B cell (primary cell): Measurements from ENCODE around the gene LTA4H. TPM values are rescaled to one million over a fixed set of nuclear protein-coding genes. Genes with fewer than 3 reads are reported as not detected.

Source experiments
- ATAC-seq: fragments of 200-7000 bp; cut with Tn5 transposase; one replicate; pipeline ENCODE4 v1.10.0; 2021; ENCODE audit warnings: low read depth, mild to moderate bottlenecking, moderate number of reproducible peaks, moderate library complexity
- CTCF ChIA-PET: fragments of 350-600 bp; sonication (Branson Sonifier 250); formaldehyde crosslinking; loops from one replicate; lab custom pipeline; 2021; ENCODE audit warnings: antibody characterized with exemption, inconsistent platforms; lab: Charles Lee
- POLR2A ChIA-PET: fragments of 350-600 bp; sonication (Branson Sonifier 250); formaldehyde crosslinking; loops from one replicate; lab custom pipeline; 2021; ENCODE audit warnings: antibody characterized with exemption; lab: Charles Lee
- DNase-seq: peaks from one replicate; pipeline ENCODE4 v3.0.0; 2013
- H2AFZ ChIP-seq: 2 replicates; pipeline ENCODE4 v1.6.1; 2012; ENCODE audit warnings: mild to moderate bottlenecking, low read depth, low read length; ENCODE audit not compliant: insufficient read depth, poor library complexity, severe bottlenecking
- H3K27ac ChIP-seq, 2 donors: 1 replicate in 1 of 2; 2 replicates in 1 of 2; pipeline ENCODE4 v1.5.1; 2012 to 2013; ENCODE audit warnings: low read length in 2 of 2, mild to moderate bottlenecking in 2 of 2, moderate library complexity in 1 of 2
- H3K27me3 ChIP-seq, 4 experiments: fragments of 200-600 bp in 1 of 4; sonication (generic) in 1 of 4; replicated peaks in 1 of 4; 1 replicate in 2 of 4; 2 replicates in 2 of 4; pipeline versions ENCODE4 v1.6.1 to v1.7.0; 2013 to 2016; ENCODE audit warnings: low read length in 3 of 4, mild to moderate bottlenecking in 2 of 4, mixed read lengths in 1 of 4, moderate library complexity in 1 of 4; ENCODE audit not compliant: insufficient read depth in 4 of 4, control insufficient read depth in 3 of 4; ENCODE audit errors: control extremely low read depth in 1 of 4
- H3K36me3 ChIP-seq, 2 experiments: replicated peaks in 1 of 2; 1 replicate in 1 of 2; 2 replicates in 1 of 2; pipeline versions ENCODE4 v1.6.1 to v1.7.1; 2013; ENCODE audit warnings: low read length in 1 of 2; ENCODE audit not compliant: insufficient read depth in 2 of 2, control insufficient read depth in 1 of 2; ENCODE audit errors: control extremely low read depth in 1 of 2, extremely low read depth in 1 of 2
- H3K4me1 ChIP-seq, 2 donors: fragments of 200-600 bp in 1 of 2; sonication (generic) in 1 of 2; 1 replicate in 1 of 2; 2 replicates in 1 of 2; pipeline versions ENCODE4 v1.5.1 to v1.6.1; 2013 to 2017; ENCODE audit warnings: low read length in 2 of 2; ENCODE audit not compliant: control insufficient read depth in 2 of 2, insufficient read depth in 2 of 2
- H3K4me2 ChIP-seq: replicated peaks from 2 replicates; pipeline ENCODE3; 2012; ENCODE audit warnings: mild to moderate bottlenecking, low read depth, low read length; ENCODE audit not compliant: poor library complexity, severe bottlenecking
- H3K4me3 ChIP-seq, 5 experiments: fragments of 200-600 bp in 1 of 5; sonication (generic) in 1 of 5; 1 replicate in 3 of 5; 2 replicates in 2 of 5; pipeline versions ENCODE4 v1.5.1 to v1.7.0; 2011 to 2016; ENCODE audit warnings: low read length in 4 of 5, mild to moderate bottlenecking in 4 of 5, low read depth in 2 of 5, control low read depth in 1 of 5, moderate library complexity in 1 of 5; ENCODE audit not compliant: insufficient read depth in 1 of 5; ENCODE audit errors: control extremely low read depth in 1 of 5, extremely low read depth in 1 of 5
- H3K79me2 ChIP-seq: fragments of 200-600 bp; sonication (generic); one replicate; pipeline ENCODE4 v1.6.0; 2016; ENCODE audit warnings: low read length; ENCODE audit not compliant: control insufficient read depth, insufficient read depth
- H3K9ac ChIP-seq: fragments of 200-600 bp; sonication (generic); 2 replicates; pipeline ENCODE4 v1.6.1; 2017; ENCODE audit warnings: mild to moderate bottlenecking, low read length, moderate library complexity
- H3K9me3 ChIP-seq, 3 donors: one replicate each; pipeline versions ENCODE4 v1.6.1 to v1.7.1; 2013; ENCODE audit warnings: low read length in 2 of 3; ENCODE audit not compliant: control insufficient read depth in 2 of 3, insufficient read depth in 1 of 3; ENCODE audit errors: control extremely low read depth in 1 of 3
- H4K20me1 ChIP-seq: 2 replicates; pipeline ENCODE4 v1.6.0; 2012; ENCODE audit warnings: mild to moderate bottlenecking, low read length; ENCODE audit not compliant: insufficient read depth, control insufficient read depth, poor library complexity, severe bottlenecking
- H3K27ac Mint-ChIP-seq: one replicate; pipeline ENCODE4 v1.8.0; 2021; ENCODE audit warnings: mixed read lengths
- H3K27me3 Mint-ChIP-seq: one replicate; pipeline ENCODE4 v1.8.0; 2021; ENCODE audit warnings: mixed read lengths
- H3K4me1 Mint-ChIP-seq: one replicate; pipeline ENCODE4 v1.8.0; 2021; ENCODE audit warnings: mixed read lengths
- H3K4me3 Mint-ChIP-seq: one replicate; pipeline ENCODE4 v1.8.0; 2021; ENCODE audit warnings: mixed read lengths
- H3K9me3 Mint-ChIP-seq: one replicate; pipeline ENCODE4 v1.8.0; 2022; ENCODE audit warnings: mixed read lengths; ENCODE audit not compliant: insufficient read depth
- EZH2 ChIP-seq: IDR thresholded peaks from 2 replicates; pipeline ENCODE4 v1.6.1; 2012; ENCODE audit warnings: borderline replicate concordance, low read depth, mild to moderate bottlenecking, moderate library complexity, low read length; ENCODE audit not compliant: insufficient read depth, poor library complexity, severe bottlenecking
- WGBS: methylation state at CpG from one replicate; pipeline ENCODE4 v1.1.5; 2013; ENCODE audit warnings: missing lambda C conversion rate; ENCODE audit not compliant: insufficient coverage; 5-methylcytosine and 5-hydroxymethylcytosine counted together
- intact Hi-C: fragments of 100-400 bp; cut with micrococcal nuclease; formaldehyde crosslinking; loops from one replicate; pipeline ENCODE4 v1.10.0; 2022
- polyA plus RNA-seq: library from polyadenylated mRNA; depleted of rRNA; stranded (reverse); fragments of >200 nt; gene quantifications from 2 replicates; pipeline ENCODE4 v1.2.3, GENCODE V29; 2012
- total RNA-seq, 2 donors: library from RNA; stranded (reverse); fragments of 120-200 nt in 1 of 2; gene quantifications; 1 replicate in 1 of 2; 2 replicates in 1 of 2; pipeline versions ENCODE4 v1.2.3 to v1.2.4, GENCODE V29; 2013 to 2022
- TF ChIP-seq, protein P1 (sequence below): fragments of 200-600 bp; IDR thresholded peaks from one replicate; pipeline ENCODE4 v1.8.0; 2022; ENCODE audit warnings: antibody characterized with exemption, mild to moderate bottlenecking

Gene LTA4H
- total and polyA plus RNA-seq, 2 donors (not counting 1 experiment from before 2014, with no cell fraction given), result 153 to 167 TPM

DNA sequence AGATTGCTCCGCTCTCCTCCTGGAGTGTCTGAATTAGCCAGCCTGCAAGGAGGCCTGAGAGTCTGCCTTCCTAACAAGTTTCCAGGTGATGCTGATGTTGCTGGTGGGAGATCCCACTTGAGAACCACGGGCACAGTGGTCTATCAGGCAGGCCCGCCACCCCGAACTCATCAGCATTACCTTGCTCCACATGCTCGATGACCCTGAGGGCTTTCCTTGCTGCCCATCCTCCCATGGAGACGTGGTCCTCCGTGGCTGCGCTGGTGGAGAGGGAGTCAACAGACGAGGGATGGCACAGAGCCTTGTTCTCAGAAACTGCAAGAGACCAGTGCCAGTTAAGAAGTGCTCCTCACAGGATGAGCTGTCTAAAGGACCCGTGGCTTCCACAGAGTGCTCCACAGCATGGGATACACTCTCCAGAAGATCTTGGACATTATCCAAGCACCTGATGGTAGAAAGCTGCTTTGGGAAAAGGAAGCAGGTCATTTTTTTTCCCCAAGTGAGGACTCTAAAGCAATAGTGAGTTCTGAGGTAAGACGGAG lies 57.6 kb downstream of the LTA4H start:
- TF ChIP-seq EZH2, result no peak
- TF ChIP-seq, protein P1, sequence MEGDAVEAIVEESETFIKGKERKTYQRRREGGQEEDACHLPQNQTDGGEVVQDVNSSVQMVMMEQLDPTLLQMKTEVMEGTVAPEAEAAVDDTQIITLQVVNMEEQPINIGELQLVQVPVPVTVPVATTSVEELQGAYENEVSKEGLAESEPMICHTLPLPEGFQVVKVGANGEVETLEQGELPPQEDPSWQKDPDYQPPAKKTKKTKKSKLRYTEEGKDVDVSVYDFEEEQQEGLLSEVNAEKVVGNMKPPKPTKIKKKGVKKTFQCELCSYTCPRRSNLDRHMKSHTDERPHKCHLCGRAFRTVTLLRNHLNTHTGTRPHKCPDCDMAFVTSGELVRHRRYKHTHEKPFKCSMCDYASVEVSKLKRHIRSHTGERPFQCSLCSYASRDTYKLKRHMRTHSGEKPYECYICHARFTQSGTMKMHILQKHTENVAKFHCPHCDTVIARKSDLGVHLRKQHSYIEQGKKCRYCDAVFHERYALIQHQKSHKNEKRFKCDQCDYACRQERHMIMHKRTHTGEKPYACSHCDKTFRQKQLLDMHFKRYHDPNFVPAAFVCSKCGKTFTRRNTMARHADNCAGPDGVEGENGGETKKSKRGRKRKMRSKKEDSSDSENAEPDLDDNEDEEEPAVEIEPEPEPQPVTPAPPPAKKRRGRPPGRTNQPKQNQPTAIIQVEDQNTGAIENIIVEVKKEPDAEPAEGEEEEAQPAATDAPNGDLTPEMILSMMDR, result no peak
- 93% methylated on average over 10 of the region's 11 CpGs for WGBS
- no peaks in the 10 kb centered on the region for H3K4me1 Mint-ChIP-seq
- Histone ChIP-seq H2AFZ (no peak overlapping the region), H3K27me3 (no peaks in the 10 kb centered on the region), H4K20me1 (no peaks in the 10 kb centered on the region), H3K4me1 (no peaks in the 10 kb centered on the region), H3K9ac (no peak overlapping the region), H3K9me3 (no peaks in the 10 kb centered on the region), H3K36me3 (peaks cover 0 to 2% of the 10 kb centered on the region in 2 experiments), H3K79me2 (no peaks in the 10 kb centered on the region), H3K27ac (no peak overlapping the region), H3K4me3 (no peak overlapping the region), H3K4me2 (no peak overlapping the region)
- CTCF ChIA-PET, result interaction anchor here (1.1 kb wide), 1 partner anchor 21 kb away, joined by 3 read pairs; no protein-coding TSS in a partner anchor
- H3K4me3 Mint-ChIP-seq, result no peak overlapping the region
- H3K27ac Mint-ChIP-seq, result no peak overlapping the region
- no peak for DNase-seq
- H3K27me3 Mint-ChIP-seq, result no peaks in the 10 kb centered on the region
- POLR2A ChIA-PET, result no interaction called here
- no peaks in the 10 kb centered on the region for H3K9me3 Mint-ChIP-seq
- no peak for ATAC-seq
- intact Hi-C loops, result no loop called here

DNA sequence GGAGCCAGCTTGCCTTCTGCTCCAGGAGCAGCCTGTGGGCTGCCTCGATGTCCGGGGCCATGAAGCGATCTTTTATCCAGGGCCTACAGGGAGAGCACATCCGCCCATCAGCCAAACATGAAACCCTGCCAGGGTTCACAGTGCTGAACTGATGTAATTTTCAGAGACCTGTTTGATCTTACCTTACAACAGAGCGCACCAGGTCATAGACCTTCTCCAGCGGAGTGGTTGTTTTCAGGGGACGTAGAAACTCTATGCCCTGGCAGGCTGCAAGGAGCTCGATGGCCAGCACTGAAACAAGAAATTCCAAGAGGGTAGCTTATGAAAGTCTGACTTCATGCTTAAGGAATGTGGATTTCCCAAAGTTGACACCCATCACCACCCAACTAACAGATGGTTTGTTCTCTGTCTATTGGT lies 59.0 kb downstream of the LTA4H start:
- DNase-seq, result no peak
- H3K4me1 Mint-ChIP-seq, result no peaks in the 10 kb centered on the region
- ChIA-PET POLR2A (no interaction called here), CTCF (no interaction called here)
- H3K4me3 ChIP-seq, result no peak overlapping the region
- WGBS, result 96% methylated on average over 5 of the region's 8 CpGs
- H3K4me3 Mint-ChIP-seq, result no peak overlapping the region
- no peaks in the 10 kb centered on the region for H3K79me2 ChIP-seq
- no peak for ATAC-seq
- no peak for TF ChIP-seq EZH2
- TF ChIP-seq, protein P1, result no peak
- H3K9ac ChIP-seq, result no peak overlapping the region
- no peaks in the 10 kb centered on the region for H3K27me3 ChIP-seq
- H3K36me3 ChIP-seq, result peaks cover 0 to 2% of the 10 kb centered on the region in 2 experiments
- H3K9me3 ChIP-seq, result no peaks in the 10 kb centered on the region
- no peak overlapping the region for H3K27ac Mint-ChIP-seq
- intact Hi-C loops, result no loop called here
- H3K27ac ChIP-seq, result no peak overlapping the region
- H3K9me3 Mint-ChIP-seq, result no peaks in the 10 kb centered on the region
- no peaks in the 10 kb centered on the region for H3K4me1 ChIP-seq
- H3K4me2 ChIP-seq, result no peak overlapping the region
- no peaks in the 10 kb centered on the region for H4K20me1 ChIP-seq
- H2AFZ ChIP-seq, result no peak overlapping the region
- no peaks in the 10 kb centered on the region for H3K27me3 Mint-ChIP-seq
